HPDE6-E6E7 (cell line): Measurements from ENCODE around the gene TMEM243.
"Not testable (repeated sequence)": the region's sequence is repeated elsewhere in the genome, so short reads cannot be mapped to it uniquely, and the experiment has no call there.

Source experiments
- DNase-seq: peaks from one replicate; pipeline ENCODE4 v3.0.0; 2011; ENCODE audit warnings: missing footprints; ENCODE audit errors: extremely low spot score

TMEM243 gene, protein sequence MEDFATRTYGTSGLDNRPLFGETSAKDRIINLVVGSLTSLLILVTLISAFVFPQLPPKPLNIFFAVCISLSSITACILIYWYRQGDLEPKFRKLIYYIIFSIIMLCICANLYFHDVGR

DNA sequence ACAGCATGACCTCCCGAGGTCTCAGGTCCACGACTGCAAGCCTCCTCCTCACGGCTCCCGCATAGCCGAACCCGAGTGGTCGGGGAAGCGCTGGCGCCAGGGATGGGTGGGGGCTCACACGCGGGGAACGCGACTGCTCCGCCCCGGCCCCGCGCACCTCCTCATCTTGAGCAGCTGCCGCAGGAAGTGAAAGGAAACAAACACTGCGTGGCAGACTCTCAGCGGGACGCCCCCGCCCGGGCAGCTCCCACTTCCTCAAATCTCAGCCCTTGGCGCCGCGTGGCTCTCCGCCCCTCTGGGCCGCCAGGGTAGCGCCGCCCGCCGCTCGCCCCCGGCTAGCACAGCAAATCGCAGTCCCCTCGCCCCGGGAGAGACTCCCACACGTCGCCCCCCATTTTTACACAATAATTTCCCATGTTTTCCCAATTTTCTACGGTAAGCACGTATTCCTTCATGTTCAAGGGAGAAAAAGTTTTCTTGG lies at the start of gene TMEM243:
TSS of gene TMEM243 (minus strand) at position 188 of the 481 bp plus-strand sequence. CDS start 229 bp downstream, outside the sequence.
- DNase-seq, result peak; percentile 49

DNA sequence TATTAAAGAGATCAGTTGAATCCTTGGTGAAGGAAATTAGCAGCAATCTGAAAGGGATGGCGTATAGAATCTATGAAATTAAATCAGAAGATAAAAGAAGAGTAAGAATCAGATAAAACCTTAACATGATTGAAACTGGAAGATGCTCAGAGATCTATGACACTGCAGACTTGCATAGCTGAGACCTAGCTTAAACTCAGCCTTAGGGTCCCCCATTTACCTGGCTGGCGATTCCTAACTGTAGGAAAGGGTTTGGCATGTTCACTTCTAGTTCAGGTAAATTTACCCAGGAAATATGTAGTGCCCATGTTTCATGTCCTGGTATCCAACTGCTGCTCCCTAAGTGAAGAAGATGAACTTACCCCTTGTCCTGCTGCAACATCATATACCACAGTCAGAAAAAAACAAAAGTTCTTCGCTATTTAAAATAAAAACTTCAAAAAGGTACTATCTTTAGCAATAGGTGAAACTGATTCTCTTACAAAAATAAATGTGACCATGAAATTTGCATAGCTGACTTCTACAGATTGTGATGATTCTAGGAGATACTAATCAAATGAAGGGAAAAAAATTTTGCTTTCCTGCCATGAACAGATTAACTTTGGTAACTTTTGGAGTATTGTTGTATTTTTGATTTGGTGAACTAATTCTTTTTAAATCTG lies 47.8 kb upstream of the TMEM243 start:
- DNase-seq, result no peak

DNA sequence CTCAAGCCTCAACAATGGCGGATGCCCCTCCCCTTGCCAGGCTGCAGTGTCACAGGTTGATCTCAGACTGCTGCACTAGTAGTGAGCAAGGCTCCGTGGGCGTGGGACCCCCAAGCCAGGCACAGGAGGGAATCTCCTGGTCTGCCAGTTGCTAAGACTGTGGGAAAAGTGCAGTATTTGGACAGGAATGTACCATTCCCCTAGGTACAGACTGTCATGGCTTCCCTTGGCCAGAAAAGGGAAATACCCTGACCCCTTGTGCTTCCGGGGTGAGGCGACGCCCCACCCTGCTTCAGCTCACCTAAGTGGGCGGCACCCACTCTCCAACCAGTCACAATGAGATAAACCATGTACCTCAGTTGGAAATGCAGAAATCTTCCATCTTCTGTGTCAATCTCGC lies 44.0 kb upstream of the TMEM243 start:
- DNase-seq, result no peak

DNA sequence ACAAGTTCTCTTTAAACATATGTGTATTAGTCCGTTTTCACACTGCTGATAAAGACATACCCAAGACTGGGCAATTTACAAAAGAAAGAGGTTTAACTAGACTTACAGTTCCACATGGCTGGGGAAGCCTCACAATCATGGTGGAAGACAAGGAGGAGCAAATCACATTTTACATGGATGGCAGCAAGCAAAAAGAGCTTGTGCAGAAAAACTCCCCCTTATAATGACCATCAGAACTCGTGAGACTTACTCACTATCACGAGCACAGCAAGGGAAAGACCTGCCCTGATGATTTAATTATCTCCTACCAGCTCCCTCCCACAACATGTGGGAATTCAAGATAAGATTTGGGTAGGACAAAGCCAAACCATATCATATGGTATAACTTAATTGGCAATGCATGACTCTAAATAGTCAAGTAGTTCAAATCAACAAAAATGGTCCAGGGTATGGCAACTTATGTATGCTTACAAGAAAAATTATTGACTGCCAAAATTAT lies 34.1 kb upstream of the TMEM243 start:
- DNase-seq, result no peak

DNA sequence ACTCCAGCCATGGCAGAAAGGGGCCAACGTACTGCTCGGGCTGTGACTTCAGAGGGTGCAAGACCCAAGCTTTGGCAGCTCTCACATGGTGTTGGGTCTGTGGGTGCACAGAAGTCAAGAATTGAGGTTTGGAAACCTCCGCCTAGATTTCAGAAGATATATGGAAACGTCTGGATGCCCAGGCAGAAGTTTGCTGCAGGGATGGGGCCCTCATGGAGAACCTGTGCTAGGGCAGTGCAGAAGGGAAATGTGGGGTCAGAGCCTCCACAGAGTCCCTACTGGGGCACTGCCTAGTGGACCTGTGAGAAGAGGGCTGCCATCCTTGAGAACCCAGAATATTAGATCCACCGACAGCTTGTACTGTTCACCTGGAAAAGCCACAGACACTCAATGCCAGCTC lies 26.1 kb upstream of the TMEM243 start:
- not testable (repeated sequence) for DNase-seq

DNA sequence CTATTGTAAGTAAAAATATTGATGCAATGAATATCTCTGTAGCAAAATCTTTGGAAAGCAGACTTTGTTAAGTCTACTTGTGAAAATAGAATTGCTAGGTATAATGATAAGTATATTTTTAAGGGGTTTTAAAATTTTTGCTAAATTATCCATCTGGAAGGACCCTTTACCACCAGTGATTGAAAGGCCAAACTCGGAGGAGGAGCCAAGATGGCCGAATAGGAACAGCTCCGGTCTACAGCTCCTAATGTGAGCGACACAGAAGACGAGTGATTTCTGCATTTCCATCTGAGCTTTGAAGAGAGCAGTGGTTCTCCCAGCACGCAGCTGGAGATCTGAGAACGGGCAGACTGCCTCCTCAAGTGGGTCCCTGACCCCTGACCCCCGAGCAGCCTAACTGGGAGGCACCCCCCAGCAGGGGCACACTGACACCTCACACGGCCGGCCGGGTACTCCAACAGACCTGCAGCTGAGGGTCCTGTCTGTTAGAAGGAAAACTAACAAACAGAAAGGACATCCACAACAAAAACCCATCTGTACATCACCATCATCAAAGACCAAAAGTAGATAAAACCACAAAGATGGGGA lies 19.0 kb upstream of the TMEM243 start:
- not testable (repeated sequence) for DNase-seq

DNA sequence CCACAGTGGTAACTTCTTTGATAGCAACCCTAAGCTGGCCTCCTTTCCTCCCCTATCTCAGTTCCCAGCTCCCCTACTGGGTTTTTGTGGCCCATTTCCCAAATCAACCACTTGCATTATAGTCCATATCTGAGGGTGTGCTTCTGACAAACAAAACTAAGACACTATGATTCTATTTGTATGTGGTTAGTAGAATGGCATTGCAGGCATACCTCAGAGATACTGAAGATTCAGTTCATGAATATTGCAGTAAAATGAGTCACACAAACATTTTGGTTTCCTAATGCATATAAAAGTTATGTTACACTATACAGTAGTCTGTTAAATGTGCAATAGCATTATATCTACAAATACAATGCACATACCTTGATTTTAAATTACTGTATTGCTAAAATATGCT lies 15.4 kb upstream of the TMEM243 start:
- no peak for DNase-seq

DNA sequence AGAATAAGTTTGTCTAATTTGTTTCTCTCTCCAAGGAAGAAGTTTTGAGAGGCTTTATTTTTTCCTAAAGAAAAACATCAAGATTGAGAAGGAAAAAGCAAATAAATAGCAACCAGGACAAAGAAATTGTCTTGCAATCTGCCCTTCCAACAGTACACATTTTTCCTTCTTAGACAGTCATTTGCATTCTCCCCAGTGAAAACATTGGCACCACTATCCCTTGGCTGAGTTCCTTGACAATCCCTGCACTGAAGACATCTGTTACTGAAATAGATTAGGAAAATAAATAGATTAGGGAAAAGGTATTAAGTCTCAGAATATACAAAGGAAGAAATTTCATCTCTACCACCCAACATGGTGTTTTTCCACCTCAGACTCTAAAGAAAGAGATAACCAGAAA lies 12.2 kb upstream of the TMEM243 start:
- no peak for DNase-seq

DNA sequence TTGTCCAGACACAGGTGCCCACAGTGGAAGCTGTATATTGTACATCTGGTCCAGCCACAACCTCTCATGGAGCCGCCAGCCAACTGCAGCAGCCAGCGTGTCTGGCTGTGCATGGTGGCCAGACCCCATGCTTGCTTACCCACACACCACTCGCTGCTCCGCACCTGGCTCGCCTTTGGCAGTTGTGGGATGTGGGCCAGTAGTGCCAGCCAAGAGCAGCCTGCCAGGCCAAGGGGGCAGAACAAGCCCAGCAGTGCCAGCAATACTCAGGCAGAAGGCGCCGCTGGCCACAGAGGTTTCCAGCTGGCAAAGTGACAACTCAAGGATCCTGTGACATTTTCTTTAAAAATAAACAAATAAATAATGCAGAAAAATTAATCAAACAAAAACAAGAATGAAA lies 11.7 kb upstream of the TMEM243 start:
- DNase-seq, result no peak

DNA sequence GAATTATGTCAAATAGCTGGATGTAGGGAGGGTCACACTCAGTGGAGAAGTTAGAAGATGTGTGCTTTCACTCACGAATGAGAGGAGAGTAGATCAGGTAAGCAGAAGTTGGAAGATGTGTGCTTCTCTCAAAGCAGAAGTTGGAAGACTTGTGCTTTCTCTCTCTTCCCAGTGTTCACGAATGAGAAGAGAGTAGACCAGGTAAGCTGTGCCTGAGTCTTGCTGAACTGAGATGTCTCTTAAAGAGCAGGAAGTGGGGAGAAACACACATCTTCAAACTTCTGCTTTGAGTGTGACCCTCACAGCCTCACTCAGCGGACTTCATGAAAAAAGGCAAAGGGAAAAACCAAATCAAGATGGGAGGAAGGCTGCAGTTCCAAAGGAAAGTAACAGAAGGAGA lies 7.0 kb upstream of the TMEM243 start:
- DNase-seq, result no peak

DNA sequence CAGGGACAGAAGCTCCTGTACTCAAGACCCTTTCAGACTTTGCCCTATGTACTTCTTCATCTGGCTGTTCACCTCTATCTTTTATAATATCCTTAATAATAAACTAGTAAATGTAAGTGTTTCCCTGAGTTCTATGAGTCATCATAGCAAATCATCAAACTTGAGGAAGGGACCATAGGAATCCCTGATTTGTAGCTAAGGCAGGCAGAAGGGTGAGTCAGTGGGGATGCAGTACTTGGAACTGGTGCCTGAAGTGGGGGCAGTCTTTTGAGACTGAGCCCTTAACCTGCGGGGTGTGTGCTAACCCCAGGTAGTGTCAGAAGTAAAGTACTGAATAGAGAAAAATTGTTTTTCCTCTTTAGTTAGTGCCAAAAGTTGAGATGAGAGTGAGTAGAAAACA lies 6.2 kb upstream of the TMEM243 start:
- peak; percentile 27 for DNase-seq

DNA sequence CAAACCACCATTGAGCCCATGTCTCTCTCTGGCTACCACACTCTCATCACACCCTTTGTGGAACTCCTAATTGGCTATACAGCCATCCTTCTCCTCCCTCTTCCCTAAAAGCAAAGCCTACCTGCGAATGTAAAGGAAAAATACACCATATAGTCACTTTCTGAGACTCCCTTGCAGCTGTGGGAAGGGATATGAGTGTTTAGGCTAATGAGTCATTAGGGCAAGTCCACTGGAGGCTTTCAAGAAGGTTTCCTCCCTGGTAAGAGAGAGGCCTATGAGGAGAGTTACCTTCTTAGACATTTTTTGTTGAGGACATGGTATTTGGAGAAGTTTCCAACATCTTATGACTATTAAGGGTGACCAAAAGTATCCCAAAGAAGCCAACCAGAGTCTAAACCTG lies 4.1 kb upstream of the TMEM243 start:
- no peak for DNase-seq

DNA sequence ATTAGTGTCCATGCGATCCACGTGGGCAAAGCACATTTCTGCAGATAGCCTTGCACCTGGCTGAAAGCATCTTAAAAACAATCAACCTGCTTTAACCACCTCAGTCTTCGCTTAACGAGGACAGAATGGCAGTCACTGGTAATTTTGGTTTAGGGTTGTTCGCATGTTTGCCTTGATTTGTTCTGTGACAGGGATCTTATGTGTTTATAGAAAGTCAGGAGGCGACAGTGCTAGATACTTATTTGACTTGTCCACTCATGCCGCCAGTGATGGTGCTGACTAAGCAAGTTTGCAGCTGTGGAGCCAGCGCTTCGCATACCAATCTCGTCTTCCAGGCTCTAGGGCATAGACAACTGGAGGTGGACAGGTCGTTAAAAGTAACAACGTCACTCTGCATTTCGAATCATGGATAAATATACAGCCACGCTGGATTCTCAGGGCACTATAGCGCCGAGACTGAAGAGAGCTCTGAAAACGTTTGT lies 1.2 kb upstream of the TMEM243 start:
- no peak for DNase-seq

DNA sequence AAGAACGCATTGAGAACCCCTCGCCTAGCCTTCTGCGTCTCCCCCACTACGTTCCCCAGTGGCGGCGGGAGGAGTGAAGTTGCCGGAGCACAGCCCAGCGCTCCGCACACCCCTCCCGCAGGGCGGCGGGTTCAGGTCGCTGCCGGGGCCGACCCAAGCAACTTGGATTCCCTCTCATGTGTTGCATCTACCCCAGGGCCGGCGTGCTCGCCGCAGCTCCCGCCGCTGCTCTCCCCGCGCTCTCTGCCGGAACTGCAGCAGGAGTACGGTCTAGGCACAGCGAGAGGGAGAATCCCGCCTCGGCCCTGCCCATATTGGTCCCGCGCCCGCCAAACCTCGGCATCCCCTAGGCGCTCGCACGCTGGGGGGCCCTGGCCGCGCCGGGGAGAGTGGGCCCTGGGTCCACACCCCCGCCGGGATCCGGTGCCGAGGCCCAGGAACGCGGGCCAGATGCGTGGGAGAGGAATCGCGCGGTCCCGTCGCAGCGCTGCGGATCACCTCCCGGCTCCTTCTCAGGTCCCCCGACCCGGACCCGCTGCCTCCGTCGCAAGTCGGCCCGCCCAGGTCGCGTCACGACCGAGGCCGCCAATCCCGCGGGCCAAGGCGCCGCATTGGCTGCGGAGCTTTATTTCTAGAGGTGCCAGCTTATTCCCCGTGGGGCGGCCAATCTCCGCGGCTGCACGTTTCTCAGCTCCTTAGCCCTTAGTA lies 648 bp upstream of the TMEM243 start:
- peak; percentile 78 for DNase-seq

DNA sequence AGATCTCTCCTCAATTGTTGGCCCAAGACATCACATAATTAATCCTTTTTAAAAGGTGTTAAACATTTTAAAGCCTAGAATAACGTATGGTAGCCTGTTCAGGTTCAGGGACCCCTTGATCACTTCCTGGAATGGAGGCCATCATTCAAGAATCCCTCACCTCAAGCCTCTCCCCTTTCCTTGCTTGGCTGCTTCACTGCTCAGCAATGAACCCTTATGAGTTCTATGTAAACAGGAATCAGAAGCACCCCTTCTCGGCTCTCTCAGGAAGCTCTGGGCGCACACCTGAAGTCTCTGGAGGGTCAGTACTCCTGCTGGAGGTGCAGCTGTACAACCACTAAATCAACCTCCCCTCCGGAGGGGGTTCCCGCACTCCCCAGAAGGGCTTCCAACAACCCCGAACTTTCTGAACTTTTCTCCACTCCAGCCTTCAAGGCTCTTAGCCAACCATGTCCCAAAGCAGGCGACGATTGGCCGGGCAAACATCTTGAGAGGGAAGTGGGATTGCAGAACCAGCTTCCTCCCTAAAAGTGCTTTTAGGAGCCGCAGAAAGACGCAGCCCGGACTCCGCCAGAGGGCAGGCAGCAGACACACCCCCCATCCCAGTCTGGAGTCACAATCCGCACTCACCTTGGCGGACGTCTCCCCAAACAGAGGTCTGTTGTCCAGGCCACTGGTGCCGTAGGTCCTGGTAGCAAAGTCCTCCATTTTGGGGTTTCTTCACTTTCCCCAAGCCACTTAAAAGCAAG lies 562 bp downstream of the TMEM243 start:
- DNase-seq, result peak; percentile 38

DNA sequence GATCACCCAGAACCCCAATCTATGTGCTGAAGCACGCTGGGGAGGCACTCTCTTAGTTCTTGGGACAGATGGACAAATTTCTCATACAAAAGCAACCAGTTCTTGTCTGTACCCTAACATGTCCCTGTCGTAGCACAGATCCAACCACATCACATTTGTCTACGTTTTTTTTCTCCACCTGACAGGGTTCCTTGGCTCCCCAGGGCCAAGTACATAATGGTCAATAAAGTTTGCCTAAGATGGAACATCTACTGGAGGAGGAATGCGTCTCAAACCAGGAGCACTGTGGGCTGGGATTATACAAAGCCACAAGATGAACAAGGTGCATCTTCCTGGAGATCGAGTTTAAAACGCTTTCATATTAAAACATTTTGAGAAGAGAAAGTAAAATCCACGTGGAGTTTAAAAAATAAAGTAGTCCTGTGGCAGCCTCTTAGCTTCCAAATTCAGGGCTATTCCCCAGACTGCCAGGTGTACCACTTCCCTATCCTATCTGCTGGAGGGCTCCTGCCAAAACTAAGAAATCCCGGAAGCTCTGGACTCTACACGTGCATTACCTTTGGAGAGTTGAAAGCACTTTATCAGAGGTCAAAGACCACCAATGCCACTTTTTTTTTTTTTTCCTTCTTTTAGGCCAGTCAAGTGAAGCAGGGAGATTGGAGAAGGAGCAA lies 1.4 kb downstream of the TMEM243 start:
- DNase-seq, result no peak

DNA sequence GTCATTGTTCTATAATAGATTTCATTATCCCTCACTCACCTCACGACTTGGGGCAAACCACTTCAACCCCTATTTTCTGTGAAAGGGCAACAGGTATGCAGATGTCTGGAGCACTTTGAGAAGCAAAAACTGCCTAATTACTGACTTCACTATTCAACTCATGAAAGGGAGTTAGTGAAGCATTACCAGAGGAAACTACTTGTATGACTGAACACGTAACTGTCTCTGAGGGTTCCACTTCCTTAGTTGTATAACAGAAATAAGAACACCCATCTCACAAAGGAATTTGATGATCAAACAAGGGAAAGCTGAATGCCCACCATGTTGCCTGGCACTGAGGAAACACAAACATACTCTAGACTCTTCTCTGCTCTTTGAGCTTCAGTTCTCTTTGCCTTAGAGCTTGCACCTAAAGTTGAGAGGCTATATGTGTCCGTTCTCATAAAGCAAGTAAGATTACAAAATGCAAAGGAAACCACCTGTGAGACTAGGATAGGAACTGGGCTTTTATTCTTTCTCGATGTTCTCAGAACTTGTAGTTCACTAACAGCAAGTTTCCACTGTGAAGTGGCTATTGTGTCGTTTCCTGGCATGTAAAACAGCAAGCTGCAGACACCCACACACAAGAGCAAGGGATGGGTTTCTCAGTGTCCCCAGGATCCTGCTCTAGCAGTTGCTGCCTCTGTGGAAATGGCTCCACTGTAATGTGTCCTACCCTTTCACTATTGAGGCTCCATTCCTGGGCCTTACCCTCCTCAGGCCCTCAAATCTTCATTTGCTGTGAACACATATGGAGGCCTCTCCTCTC lies 2.6 kb downstream of the TMEM243 start:
- no peak for DNase-seq

DNA sequence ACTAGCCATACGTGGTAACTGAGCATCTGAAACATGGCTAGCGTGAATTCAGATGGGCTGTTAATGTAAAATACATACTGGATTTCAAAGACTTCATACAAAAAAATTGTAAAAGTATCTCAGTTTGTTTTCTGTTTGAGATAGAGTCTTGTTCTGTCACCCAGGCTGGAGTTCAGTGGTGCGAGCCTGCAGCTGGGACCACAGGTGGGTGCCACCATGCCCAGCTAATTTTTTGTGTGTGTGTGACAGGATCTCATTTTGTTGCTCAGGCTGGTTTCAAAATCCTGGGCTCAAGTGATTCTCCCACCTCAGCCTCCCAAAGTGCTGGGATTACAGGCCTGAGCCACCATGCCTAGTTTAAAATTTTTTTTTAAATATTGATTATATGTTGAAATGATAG lies 4.5 kb downstream of the TMEM243 start:
- no peak for DNase-seq

DNA sequence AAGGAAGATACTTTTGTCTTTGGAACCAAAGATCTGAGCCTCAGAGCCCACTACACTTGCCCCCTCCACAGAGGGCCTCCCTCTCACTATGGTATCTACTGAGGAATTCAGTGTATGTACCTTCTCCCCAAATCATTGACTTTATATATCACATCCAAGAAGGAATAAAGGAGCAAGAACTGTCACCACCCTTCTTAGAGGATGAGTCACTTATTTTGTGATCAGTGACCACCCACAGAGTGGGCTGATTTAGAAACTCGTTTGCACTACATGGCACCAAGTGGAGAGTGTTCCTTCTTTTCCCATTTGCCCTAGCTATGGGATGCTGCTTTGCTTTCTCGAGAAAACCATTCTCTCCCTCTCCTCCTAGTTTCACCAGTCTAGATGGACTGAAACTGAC lies 5.7 kb downstream of the TMEM243 start:
- no peak for DNase-seq

DNA sequence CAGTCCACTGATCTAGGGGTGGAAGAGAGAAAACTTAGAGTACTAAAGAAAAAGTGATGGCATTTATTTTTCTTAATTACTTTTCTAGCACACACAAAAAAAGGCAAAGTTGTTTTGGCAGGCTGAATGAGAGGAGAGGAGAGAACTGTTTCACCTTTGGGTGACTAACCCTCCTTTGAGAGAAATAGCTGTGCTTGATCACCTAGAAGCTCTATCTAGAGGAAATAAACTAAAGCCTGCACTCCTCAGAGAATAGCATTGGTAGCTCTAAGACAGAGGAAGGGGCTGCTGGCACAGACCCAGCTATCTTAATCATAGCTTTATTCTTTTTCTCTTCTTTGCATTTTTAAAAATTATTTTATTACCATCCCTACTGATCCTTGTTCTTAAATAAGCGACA lies 6.3 kb downstream of the TMEM243 start:
- DNase-seq, result no peak
